ENCODE measurements around the gene KDELR3. TPM values are rescaled to one million over a fixed set of nuclear protein-coding genes. Genes with fewer than 3 reads are reported as not detected.

Gene KDELR3
- polyA plus RNA-seq, 1 donor (not counting 4 experiments of a cell fraction or from before 2014, with no cell fraction given), result 10.1 TPM

GRCh38 chr22:38456272-38456835 is 11.5 kb upstream of the KDELR3 start:
- H3K27me3 ChIP-seq (ENCODE audit: control insufficient read depth, extremely low read depth, insufficient read depth, low read length), result peaks cover 77% of the 10 kb centered on the region
- H3K36me3 ChIP-seq (ENCODE audit: control insufficient read depth in 2 of 2, extremely low read depth in 1 of 2, insufficient read depth in 2 of 2, low read length in 2 of 2), result no peaks in the 10 kb centered on the region

GRCh38 chr22:38456841-38457699 is 10.8 kb upstream of the KDELR3 start:
- FAIRE-seq (no peak), DNase-seq (ENCODE audit: low read depth, low spot score) (no peak)
- Histone ChIP-seq H2AFZ (ENCODE audit: control insufficient read depth, low read length) (no peak overlapping the region), H4K20me1 (ENCODE audit: control insufficient read depth, extremely low read depth, insufficient read depth, low read length) (peaks cover 2% of the 10 kb centered on the region), H3K4me3 (ENCODE audit: control insufficient read depth in 2 of 3, extremely low read depth in 1 of 3, insufficient read depth in 2 of 3, low read depth in 1 of 3, low read length in 3 of 3) (no peak overlapping the region), H3K9me3 (ENCODE audit: control insufficient read depth, low read depth, low read length) (no peaks in the 10 kb centered on the region), H3K4me2 (ENCODE audit: control insufficient read depth, extremely low read depth, insufficient read depth, low read depth, low read length) (no peak overlapping the region), H3K27me3 (ENCODE audit: control insufficient read depth, extremely low read depth, insufficient read depth, low read length) (peaks cover 84% of the 10 kb centered on the region), H3K79me2 (ENCODE audit: control insufficient read depth, insufficient read depth, low read length) (no peaks in the 10 kb centered on the region), H3K36me3 (ENCODE audit: control insufficient read depth in 2 of 2, extremely low read depth in 1 of 2, insufficient read depth in 2 of 2, low read length in 2 of 2) (no peaks in the 10 kb centered on the region), H3K9ac (ENCODE audit: control insufficient read depth, extremely low read depth, insufficient read depth, low read length) (no peak overlapping the region), H3K27ac (ENCODE audit: control insufficient read depth, insufficient read depth, low read length) (no peak overlapping the region), H3K9me1 (ENCODE audit: control insufficient read depth, extremely low read depth, insufficient read depth, low read length) (no peaks in the 10 kb centered on the region), H3K4me1 (ENCODE audit: control insufficient read depth, extremely low read depth, insufficient read depth, low read length) (peaks cover 15% of the 10 kb centered on the region)
- dilution Hi-C loops (cut with MboI; ENCODE audit: extremely low pct_ligation_motif_present, low sequenced_read_pairs), result no loop called here
- TF ChIP-seq, protein P1, sequence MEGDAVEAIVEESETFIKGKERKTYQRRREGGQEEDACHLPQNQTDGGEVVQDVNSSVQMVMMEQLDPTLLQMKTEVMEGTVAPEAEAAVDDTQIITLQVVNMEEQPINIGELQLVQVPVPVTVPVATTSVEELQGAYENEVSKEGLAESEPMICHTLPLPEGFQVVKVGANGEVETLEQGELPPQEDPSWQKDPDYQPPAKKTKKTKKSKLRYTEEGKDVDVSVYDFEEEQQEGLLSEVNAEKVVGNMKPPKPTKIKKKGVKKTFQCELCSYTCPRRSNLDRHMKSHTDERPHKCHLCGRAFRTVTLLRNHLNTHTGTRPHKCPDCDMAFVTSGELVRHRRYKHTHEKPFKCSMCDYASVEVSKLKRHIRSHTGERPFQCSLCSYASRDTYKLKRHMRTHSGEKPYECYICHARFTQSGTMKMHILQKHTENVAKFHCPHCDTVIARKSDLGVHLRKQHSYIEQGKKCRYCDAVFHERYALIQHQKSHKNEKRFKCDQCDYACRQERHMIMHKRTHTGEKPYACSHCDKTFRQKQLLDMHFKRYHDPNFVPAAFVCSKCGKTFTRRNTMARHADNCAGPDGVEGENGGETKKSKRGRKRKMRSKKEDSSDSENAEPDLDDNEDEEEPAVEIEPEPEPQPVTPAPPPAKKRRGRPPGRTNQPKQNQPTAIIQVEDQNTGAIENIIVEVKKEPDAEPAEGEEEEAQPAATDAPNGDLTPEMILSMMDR (optimal IDR thresholded peaks at IDR 0.05 in 1 of 3, IDR thresholded peaks at IDR 0.05 in 1 of 3, conservative IDR thresholded peaks at IDR 0.05 in 1 of 3; ENCODE audit: extremely low read depth in 1 of 3, insufficient read depth in 2 of 3, low read length in 3 of 3), result no peak
- no peak for TF ChIP-seq EZH2 (IDR thresholded peaks at IDR 0.05; ENCODE audit: low read length)

More at GRCh38 chr22:38456272-38456835, 11.5 kb upstream of the KDELR3 start:
- no peaks in the 10 kb centered on the region for H3K9me1 ChIP-seq (ENCODE audit: control insufficient read depth, extremely low read depth, insufficient read depth, low read length)
- H3K79me2 ChIP-seq (ENCODE audit: control insufficient read depth, insufficient read depth, low read length), result no peaks in the 10 kb centered on the region
- DNase-seq (ENCODE audit: low read depth, low spot score) (no peak), FAIRE-seq (no peak)
- TF ChIP-seq EZH2 (IDR thresholded peaks at IDR 0.05; ENCODE audit: low read length), result peak; percentile 54
- TF ChIP-seq, protein P1 (optimal IDR thresholded peaks at IDR 0.05 in 1 of 3, IDR thresholded peaks at IDR 0.05 in 1 of 3, conservative IDR thresholded peaks at IDR 0.05 in 1 of 3; ENCODE audit: extremely low read depth in 1 of 3, insufficient read depth in 2 of 3, low read length in 3 of 3), result no peak
- no peak overlapping the region for H3K27ac ChIP-seq (ENCODE audit: control insufficient read depth, insufficient read depth, low read length)
- H3K9me3 ChIP-seq (ENCODE audit: control insufficient read depth, low read depth, low read length), result no peaks in the 10 kb centered on the region
- H3K4me3 ChIP-seq (ENCODE audit: control insufficient read depth in 2 of 3, extremely low read depth in 1 of 3, insufficient read depth in 2 of 3, low read depth in 1 of 3, low read length in 3 of 3), result no peak overlapping the region
- no peak overlapping the region for H3K4me2 ChIP-seq (ENCODE audit: control insufficient read depth, extremely low read depth, insufficient read depth, low read depth, low read length)
- peaks cover 2% of the 10 kb centered on the region for H4K20me1 ChIP-seq (ENCODE audit: control insufficient read depth, extremely low read depth, insufficient read depth, low read length)
- H3K4me1 ChIP-seq (ENCODE audit: control insufficient read depth, extremely low read depth, insufficient read depth, low read length), result peaks cover 14% of the 10 kb centered on the region
- dilution Hi-C loops (cut with MboI; ENCODE audit: extremely low pct_ligation_motif_present, low sequenced_read_pairs), result no loop called here
- H3K9ac ChIP-seq (ENCODE audit: control insufficient read depth, extremely low read depth, insufficient read depth, low read length), result no peak overlapping the region
- H2AFZ ChIP-seq (ENCODE audit: control insufficient read depth, low read length), result no peak overlapping the region

Data from keratinocyte (primary cell).